ENCODE results near the gene BCR.

Gene BCR

DNA sequence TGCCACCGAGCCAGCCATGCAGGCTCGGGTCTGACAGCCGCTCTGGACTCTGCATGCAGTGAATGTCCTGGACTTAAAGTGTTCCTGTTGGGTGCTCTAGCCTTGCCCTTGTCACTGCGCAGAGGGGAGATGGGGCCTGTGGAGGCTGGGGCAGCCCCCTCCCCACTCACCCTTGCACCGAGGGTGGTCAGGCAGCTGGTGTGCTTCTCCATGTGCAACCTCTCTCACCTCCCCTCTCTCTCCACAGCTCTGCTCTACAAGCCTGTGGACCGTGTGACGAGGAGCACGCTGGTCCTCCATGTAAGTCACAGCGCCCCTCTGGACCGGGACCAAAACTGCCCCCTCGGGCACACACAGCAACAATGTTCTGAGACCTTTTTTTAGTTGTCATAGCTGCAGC lies 92.5 kb downstream of the BCR start:
- no peak for DNase-seq (ENCODE audit: low spot score)
- peak; percentile 30 for FAIRE-seq

GRCh38 chr22:23273445-23274145 lies 93.3 kb downstream of the BCR start:
- FAIRE-seq, result peak; percentile 87

GRCh38 chr22:23274146-23274526 lies 93.8 kb downstream of the BCR start:
- DNase-seq (ENCODE audit: low spot score), result no peak
- no peak for FAIRE-seq

More at GRCh38 chr22:23273445-23274145, 93.3 kb downstream of the BCR start:
- DNase-seq (ENCODE audit: low spot score), result no peak

DNA sequence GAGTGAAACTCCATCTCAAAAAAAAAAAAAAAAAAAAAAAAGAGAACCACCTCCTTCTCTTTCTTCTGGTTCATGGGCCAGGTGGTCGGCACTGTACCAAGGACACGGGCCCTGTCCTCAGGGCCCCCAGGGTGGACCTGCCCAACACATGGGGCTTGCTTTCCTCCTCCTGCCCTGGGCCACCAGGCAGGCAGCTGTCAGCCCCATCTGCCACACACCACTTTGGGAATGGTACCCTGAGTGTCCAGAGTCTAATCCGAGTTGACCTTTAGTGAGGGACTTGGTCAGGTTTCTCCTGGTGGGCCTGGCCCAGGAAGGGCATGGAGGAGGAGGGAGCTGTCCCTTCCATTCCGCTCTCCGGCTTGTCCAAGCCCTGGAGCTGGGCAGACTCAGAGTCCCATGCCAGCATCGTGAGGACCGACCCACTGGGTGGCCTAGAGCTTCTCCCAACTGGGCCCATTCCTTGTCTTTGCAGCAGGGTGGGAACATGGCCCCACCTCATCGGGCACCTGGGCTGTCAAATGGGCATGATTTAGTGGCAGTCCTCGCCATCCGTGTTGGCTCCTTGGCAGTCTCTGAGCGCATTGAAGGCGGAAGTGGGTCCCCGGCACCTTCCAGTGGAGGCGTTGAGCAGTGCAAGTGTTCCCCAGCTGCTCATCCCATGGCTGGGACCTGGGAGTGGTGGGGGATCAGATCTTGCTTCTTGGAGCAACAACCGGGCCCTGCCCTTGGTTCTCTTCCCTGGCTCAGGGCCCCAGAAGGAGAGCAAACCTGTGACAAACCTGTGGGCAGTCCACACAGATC lies 94.8 kb downstream of the BCR start:
- peak; percentile 5 for FAIRE-seq
- DNase-seq (ENCODE audit: low spot score), result no peak

DNA sequence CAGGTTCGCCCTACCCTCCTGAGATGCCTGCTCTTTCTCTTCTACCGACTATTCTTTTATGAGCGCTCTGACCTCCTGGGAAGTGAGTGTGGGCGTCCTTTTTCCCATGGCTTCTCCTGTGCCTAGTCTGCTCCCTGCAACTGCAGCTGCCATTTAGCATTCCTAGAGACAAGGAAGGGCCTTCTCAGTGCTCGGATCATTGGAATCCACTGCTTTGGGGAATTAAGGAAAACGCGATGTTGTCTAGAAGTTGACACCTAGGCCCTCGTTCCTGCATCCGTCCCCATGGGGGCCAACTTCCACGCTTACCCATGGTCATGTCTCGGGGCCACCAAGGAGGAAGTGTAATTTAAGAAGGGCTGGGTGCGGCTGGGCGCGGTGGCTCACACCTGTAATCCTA lies 95.4 kb downstream of the BCR start:
- FAIRE-seq (no peak), DNase-seq (ENCODE audit: low spot score) (no peak)

DNA sequence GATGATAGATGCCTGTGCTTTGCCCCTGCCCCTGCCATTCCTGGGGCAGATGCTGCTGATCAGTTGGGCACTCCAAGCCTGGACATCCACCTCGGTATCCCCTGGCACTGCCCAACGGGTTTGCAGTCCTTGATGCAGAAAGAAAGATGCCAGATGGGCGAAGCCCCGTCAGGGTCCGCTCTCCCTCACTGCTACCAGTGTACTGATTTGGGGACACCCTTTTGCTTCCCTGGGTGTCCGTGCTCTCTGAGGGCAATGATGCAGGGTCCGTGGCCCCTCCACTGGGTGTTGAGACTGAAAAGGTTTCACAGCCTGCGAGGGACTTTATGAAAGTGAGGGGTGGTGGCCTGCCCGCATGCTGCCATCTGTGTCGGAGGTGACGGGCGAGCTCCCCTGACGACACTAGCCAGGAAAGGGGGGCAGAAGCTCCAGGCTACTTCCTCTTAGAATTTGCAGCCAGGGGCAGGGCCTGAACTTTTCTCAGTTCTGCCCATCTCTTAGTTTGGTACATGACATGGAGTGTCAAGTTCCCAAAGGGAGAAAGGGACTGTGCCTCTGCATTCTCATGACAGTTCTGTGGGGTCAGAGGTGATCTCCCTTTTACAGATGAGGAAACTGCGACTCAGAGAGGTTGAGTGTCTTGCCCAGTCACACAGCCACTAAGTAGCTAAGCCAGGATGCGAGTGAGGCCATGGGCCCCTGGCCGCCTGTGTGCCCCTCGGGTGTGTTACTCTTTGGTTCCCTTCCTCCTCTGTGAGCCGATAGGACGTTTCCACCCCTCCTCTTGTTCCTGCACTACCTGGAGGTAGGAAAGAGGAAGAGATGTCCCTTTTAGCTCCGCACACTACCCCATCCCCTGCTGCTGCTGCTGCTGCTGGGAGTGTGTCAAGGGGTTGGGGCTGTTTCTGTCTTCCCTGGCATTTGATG lies 96.6 kb downstream of the BCR start:
- FAIRE-seq, result peak; percentile 17
- no peak for DNase-seq (ENCODE audit: low spot score)

GRCh38 chr22:23277583-23278295 lies 97.4 kb downstream of the BCR start:
- no peak for DNase-seq (ENCODE audit: low spot score)
- no peak for FAIRE-seq

GRCh38 chr22:23278883-23279675 lies 98.8 kb downstream of the BCR start:
- peak; percentile 9 for FAIRE-seq
- DNase-seq (ENCODE audit: low spot score), result peak; percentile 64

DNA sequence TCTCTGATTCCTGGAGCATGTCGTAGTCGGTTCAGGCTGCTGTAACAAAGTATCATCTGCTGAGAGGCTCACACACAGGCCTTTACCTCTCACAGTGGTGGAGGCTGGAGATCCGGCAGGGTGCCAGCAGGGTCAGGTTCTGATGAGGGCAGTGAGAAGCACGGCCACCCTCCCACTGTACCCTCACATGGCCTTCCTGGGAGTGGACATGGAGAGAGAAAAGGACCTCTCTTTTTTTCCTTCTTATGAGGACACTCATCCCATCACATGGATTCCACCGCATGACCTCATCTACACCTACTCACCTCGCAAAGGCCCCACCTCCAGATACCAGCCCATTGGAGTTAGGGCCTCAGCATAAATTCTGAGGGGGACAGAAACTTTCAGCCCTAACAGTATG lies 99.5 kb downstream of the BCR start:
- FAIRE-seq, result peak; percentile 89

DNA sequence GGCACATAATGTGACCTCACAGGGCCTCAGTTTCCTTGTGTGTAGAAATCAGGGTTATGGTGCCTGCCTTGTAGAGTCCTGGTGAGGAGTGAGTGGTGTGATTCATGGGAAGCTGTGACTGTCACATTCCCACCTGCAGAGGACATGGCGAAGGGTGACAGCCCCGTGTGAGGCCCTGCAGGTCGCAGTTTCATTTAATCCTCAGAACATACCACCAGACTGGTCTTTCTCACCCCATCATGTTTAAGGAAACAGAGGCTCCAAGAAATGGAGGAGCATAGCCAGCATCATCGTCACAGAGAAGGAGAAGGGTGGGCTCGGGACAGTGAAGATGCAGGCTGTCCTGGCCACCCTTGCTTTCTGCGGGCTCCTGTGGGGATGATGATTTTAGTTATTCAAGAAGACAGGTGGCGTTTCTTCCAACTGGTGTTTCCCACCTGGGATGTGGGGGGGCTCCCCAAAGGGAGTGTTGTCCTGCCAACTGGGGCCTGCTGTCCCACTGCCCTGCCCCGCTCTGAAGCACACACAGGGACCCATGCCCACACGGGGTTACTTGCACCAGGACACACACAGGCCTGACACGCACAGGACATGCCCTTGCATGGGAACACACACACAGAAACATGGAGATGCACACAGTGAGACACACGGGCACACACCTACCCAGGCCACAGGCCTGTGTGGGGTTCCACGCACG lies 100.2 kb downstream of the BCR start:
- FAIRE-seq (peak; percentile 30), DNase-seq (ENCODE audit: low spot score) (no peak)

More for the DNA sequence above, 99.5 kb downstream of the BCR start:
- DNase-seq (ENCODE audit: low spot score), result peak; percentile 54

DNA sequence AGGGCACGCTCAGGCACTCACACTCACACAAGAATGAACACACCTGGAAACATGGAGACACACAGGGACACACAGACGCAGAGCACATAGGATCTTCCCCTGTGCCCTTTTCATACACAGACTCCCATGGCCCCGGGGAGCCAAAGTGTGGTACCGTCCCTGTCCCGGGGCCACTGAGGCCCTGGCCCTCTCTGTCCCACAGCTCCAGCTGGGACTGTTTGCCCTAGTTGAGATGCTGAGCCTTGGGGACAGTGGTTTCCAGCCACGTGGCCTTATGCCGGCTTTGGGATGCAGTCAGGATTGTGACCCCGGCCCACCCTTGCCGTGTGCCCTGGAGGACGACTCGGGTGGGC lies 100.7 kb downstream of the BCR start:
- FAIRE-seq (no peak), DNase-seq (ENCODE audit: low spot score) (no peak)

DNA sequence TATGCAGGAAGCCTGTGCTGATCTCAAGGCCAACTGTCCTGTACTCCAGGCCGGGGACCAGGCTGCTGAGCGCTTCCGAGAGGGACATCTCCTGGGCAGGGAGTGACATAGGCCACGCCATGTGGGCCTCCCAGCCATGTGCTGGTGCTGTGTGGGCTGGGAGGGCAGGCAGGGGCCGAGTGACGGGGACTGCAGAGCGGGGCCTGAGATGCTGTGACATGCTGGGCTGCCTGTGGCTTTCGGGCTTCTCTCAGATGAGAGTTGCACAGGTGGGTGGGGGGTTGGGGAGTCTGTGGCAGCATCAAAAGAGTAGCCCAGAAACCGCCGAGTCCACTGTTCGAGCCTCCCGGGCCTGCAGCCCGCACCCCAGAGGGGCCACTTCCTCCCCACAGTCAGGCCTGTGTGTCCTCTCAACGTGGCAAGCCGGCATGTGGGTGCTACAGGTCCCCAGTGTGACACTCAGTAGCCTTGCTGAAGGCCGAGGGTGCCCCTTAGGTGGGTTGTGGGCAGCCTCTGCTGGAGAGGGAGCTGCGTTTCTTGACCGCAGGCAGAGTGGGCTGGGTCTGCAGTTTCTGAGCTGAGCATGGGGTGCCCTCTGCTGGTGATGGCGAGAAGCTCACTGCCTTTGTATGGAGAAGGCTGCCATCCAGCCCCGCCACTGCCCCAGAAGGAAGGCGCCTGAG lies 101.2 kb downstream of the BCR start:
- FAIRE-seq (no peak), DNase-seq (ENCODE audit: low spot score) (peak; percentile 94)

DNA sequence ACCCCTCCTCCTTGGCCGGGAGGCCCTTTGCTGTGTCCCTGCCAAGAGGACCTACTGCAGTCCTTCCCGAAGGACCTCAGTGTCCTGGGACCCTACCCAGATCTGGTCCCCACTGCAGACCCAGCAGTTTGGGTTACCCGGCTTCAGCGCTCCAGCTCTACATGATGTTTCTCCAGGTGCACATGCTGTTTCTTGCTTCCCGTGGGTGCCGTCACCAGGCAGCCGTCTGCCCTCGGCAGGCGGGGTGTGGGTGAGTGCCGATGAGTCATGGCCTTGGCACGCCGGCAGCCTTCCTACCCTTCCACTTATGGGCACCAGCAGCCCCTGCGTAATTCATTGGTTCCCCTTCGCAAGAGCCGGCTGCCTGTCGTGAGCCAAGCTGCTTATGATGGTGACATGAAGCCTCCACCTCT lies 101.8 kb downstream of the BCR start:
- FAIRE-seq, result peak; percentile 100
- DNase-seq (ENCODE audit: low spot score), result peak; percentile 98

GRCh38 chr22:23282516-23282915 lies 102.2 kb downstream of the BCR start:
- peak; percentile 46 for FAIRE-seq
- DNase-seq (ENCODE audit: low spot score), result no peak

DNA sequence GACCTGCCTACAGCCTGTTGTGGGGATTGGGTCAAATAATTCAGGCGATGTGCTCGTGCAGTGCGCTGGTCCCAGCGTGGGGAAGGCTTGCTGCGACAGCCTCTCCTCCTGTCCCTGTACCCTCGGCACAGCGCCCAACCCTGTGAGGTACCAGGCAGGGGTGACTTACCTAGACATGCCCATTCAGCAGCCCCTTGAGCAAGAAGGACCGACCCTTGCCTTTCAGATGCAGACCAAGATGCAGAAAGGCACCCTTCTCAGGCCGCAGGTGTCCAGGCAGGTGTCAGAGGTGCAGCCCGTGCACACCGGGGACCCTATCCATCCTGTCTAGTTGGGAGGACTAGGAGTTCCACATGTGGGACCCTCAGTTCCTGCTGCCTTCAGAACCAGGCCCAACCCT lies 102.7 kb downstream of the BCR start:
- DNase-seq (ENCODE audit: low spot score) (no peak), FAIRE-seq (peak; percentile 42)

DNA sequence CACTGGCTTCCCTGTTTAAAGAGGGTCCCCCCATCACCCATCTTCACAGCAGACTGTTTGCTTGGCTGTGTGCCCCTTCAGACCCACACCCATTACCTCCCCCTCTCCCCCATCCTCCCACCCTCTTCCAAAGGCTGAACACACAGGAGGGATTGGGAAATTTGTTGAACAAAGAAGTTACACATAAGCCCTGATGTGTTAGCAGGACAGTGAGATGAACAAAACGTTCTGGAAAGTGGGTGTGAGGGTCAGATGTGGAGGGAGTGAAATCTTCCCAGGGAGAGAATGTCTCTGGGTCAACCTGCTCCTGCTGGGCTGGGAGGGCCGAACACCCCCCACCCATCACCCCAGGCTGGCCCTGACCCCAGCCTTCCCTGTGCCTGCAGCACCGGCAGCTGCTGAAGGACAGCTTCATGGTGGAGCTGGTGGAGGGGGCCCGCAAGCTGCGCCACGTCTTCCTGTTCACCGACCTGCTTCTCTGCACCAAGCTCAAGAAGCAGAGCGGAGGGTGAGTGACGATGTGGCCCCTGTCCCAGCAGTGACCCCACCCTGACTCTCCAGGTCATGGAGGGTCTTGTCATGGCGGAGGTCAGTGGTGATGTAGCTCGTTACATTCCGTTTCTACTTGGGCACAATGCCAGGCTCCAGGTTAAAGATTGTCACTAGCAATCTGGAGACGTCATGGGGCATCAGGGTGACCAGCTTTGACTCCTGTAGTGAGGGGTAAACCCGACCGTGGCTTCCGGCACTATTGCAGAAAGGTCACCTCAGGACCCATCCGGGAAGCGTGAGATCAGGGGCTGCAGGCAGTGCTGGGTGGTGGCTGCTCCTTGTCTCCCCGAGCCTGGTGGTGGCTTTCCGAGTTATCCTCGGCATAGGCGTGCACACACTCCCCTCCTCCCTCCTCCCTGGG lies 103.5 kb downstream of the BCR start:
- FAIRE-seq (peak; percentile 32), DNase-seq (ENCODE audit: low spot score) (no peak)

- FAIRE-seq (no peak), DNase-seq (ENCODE audit: low spot score) (no peak)
These were observed 104.3 kb downstream of the BCR start for GRCh38 chr22:23284504-23285033.

GRCh38 chr22:23285236-23285635 lies 104.9 kb downstream of the BCR start:
- DNase-seq (ENCODE audit: low spot score) (no peak), FAIRE-seq (no peak)

Measured in urothelium cell line (cell line).